ENCODE data around the gene FAM20A.
"Not testable (repeated sequence)": the region's sequence is repeated elsewhere in the genome, so short reads cannot be mapped to it uniquely, and the experiment has no call there.

Gene FAM20A

DNA sequence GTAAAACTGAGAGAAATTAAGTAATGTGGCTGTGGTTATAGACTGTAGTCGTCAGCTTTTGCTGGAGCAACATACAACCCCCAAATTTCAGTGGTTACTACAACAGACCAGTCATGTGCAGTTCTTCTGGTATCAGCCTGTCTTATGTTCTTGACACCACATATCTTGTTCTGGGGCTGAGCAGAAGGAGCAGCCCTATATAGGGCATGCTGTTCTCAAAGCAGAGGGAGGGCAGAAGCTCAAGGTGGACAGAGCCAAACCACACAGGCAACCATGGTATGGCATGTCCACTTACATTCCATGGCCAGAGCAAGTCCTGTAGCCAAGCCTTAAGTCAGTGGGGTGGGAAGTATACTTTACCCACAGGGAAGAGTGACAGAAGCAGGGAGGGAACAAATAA, 81.3 kb downstream of the FAM20A start:
- DNase-seq (ENCODE audit: low read depth), result no peak

DNA sequence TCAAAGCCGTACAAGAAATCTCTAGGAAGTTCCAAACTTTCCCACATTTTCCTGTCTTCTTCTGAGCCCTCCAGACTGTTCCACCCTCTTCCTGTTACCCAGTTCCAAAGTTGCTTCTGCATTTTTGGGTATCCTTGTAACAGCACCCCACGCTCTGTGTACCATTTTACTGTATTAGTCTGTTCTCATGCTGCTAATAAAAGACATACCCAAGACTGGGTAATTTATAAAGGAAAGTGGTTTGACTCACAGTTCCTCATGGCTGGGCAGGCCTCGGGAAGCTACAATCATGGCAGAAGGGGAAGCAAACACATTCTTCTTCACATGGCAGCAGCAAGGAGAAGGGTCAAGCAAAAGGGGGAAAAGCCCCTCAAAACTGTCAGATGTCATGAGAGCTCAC, 82.1 kb downstream of the FAM20A start:
- not testable (repeated sequence) for DNase-seq (ENCODE audit: low read depth)

DNA sequence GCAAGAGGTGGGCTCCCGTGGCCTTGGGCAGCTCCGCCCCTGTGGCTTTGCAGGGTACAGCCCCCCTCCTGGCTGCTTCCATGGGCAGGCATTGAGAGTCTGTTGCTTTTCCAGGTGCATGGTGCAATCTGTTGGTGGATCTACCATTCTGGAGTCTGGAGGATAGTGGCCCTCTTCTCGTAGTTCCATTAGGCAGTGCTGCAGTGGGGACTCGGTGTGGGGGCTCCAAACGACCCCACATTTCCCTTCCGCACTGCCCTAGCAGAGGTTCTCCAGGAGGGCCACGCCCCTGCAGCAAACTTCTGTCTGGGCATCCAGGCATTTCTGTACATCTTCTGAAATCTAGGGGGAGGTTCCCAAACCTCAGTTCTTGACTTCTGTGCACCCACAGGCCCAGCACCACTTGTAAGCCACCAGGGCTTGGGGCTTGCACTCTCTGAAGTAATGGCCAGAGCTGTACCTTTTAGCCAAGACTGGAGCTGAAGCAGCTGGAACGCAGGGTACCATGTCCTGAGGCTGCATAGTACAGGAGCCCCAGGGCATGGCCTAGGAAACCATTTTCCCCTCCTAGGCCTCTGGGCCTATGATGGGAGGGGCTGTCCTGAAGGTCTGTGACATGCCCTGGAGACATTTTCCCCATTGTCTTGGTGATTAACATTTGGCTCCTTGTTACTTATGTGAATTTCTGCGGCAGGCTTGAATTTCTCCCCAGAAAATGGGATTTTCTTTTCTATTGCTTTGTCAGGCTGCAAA, 82.9 kb downstream of the FAM20A start:
- DNase-seq (ENCODE audit: low read depth), result no peak

DNA sequence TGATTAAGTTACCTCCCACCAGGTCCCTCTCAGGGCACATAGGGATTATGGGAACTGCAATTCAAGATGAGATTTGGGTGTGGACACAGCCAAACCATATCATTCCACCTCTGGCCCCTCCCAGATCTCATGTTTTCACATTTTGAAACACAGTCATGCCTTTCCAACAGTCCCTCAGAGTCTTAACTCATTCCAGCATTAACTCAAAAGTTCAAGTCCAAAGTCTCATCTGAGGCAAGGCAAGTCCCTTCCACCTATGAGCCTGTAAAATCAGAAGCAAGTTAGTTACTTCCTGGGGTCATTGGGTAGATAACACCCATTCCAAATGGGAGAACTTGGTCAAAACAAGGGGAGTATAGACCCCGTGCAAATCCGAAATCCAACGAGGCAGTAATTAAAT, 83.6 kb downstream of the FAM20A start:
- not testable (repeated sequence) for DNase-seq (ENCODE audit: low read depth)

DNA sequence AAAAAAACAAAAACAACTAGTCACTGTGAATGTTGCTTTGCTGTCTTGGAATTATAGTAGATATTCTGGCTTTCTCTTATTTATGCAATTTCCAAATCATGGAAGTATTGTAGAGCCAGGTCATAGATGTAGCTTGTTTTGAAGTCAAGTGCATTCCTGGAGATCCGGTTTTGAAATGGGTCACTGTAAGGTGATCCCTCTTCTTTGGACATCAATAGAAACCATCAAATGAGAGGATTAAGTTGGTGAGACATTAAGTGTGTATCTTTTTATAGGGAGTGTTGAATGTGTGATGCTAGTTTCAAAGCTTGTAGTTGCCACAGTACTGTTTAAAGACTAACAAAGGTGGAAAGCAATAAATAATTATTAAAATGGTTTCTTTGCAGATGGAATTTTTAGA, 84.4 kb downstream of the FAM20A start:
- DNase-seq (ENCODE audit: low read depth), result no peak

DNA sequence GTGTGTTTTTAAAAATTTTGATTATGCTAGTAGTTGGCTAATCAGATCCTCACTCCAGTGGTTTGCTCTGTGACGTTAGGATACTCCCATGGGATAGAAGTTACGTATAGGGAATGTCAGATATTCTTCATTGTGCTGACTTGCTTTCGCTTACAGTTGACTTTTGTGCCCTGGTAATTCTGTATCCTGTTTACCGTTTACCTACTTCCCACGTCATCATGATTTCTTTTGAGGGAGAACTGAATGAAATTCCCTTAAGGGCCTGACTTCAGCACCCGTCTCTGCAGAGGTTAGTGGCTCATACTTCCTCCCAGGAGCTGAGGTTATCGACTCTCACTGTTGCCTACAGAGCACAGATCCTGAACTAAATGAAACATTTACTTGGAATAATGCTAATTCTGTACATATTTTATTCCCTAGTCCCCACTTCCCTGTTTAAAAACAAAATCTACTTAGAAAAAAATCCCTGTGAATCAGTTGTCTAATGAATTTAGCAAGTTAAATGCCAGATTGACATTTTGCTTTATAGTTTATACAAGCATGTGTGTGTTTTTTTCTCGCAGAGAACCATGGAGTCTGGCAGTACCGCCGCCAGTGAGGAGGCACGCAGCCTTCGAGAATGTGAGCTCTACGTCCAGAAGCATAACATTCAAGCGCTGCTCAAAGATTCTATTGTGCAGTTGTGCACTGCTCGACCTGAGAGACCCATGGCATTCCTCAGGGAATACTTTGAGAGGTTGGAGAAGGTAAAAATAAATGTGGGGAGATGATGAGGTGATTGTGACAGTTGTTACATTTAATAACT, 86.1 kb downstream of the FAM20A start:
- peak; percentile 30 for DNase-seq (ENCODE audit: low read depth)

DNA sequence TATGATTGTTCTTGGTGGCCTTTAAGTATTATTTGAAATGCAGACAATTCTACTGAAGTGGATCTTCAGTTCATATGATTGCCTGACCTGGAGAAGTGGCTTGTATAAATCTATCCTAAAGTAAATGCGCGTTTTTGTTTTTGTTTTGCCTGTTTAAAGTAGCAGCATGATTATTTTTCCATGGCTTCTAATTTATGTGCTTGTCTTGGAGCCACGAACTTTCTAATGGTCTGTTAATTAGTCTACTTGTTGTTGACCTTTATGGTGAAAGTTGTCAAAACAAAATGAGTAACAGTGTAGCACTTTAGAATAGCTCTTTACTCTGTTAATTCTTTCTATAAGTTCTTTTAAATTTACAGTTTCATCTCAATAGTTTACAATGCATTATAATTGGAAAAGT, 87.2 kb downstream of the FAM20A start:
- DNase-seq (ENCODE audit: low read depth), result no peak

DNA sequence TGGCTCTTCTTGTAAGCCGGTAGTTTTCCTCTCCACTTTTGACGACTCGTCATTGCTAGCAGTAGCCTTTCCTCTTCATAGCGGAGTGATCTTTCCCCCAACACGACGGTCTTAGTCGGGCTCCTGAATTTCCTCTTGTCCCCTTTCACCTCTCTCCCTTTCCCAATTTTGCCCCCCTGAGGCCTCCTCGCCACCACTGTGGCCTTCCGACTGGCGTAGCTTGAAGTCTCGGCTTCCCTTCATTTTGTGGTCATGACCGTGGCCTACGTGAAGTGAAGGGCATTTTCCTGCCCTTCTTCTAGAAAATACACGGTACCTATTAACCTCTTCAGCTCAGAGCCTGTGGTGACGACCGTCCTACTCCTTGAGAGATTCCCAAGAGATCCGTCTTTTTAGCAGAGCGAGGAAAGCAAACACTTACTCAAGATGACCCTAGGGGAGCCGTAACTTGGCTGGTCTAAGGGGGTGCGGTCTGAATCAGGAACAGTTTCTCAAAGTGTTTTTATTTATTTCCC, 88.2 kb downstream of the FAM20A start:
- no peak for DNase-seq (ENCODE audit: low read depth)

DNA sequence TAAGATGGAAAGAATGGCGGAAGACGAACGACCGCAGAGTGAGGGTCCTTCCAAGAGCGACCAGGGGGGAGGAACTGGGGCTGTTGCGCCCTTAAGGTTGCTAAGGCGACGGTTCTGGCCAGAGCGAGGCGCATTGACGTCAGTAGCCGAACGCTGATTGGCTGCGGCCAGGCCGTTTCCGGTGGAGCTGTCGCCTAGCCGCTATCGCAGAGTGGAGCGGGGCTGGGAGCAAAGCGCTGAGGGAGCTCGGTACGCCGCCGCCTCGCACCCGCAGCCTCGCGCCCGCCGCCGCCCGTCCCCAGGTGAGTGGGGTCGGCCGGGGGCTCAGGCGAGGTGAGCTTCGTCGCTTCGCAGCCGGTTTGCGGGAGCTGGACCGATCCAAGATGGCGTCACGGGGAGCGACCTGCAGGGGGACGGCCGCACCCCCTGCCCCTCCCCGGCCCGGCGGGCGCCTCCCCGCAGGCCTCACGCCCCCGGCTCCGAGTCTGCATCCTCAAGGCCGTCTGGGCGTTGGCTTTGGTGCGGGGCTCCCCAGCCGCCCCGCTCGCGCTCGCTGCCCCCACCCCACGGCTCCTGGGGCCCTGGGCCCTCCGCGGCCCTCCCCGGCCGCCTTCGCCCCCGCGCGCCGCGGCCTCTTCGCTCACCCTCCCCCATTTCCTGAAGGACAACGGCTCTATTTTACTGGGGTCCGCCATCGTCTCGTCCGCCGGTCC, 88.8 kb downstream of the FAM20A start, which contains the start of gene PRKAR1A:
Gene PRKAR1A, plus strand, starts transcription at position 184 of the 713 bp plus-strand sequence. CDS start 2,970 bp downstream, outside the sequence.
- peak; percentile 90 for DNase-seq (ENCODE audit: low read depth)

DNA sequence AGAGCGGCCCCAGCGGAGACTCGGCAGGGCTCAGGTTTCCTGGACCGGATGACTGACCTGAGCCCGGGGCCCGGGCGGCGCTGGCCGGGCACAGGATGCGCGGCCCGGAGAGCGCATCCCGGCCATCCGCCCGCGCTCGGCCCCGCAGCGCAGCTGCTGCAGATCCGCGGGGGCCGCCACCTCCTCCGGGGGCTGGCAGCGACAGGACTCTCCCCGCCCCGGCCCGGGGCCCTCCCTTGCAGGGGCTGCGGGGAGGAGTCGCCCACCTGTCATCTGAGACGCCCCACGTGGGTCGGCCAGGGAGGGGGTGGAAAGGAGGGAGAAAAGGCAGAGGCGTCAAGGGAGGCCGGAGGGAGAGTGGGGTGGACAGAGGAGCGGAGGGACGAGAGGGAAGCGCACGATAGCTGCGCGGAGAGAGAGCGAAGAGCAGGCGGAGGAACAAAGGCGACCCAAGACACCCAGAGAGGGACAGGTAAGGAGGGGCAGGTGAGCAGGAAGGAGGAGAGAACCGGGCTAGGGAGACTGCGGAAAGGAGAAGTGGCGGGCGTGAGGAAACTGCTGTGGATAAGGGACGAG, 89.4 kb downstream of the FAM20A start:
- peak; percentile 48 for DNase-seq (ENCODE audit: low read depth)

DNA sequence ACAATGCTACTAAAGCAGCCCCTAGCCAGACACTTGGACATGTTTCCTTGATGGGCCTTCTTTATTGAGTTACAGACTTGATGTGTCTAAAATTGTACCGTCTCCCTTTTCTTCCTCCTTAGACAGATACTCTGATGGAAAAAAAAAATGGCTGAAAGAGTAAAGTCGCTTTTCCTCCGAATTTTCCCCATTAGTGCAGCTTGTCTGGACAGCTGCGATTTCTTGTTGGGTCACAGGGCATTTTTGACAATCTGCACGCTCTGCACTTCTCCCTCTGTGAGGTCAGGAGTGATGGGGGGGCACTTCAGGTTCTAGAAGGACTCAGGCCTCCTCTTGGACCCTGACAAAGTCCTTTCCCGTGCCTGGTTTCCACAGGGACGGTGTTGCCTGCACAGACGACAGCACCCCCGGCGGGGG, 89.9 kb downstream of the FAM20A start:
- DNase-seq (ENCODE audit: low read depth), result no peak

DNA sequence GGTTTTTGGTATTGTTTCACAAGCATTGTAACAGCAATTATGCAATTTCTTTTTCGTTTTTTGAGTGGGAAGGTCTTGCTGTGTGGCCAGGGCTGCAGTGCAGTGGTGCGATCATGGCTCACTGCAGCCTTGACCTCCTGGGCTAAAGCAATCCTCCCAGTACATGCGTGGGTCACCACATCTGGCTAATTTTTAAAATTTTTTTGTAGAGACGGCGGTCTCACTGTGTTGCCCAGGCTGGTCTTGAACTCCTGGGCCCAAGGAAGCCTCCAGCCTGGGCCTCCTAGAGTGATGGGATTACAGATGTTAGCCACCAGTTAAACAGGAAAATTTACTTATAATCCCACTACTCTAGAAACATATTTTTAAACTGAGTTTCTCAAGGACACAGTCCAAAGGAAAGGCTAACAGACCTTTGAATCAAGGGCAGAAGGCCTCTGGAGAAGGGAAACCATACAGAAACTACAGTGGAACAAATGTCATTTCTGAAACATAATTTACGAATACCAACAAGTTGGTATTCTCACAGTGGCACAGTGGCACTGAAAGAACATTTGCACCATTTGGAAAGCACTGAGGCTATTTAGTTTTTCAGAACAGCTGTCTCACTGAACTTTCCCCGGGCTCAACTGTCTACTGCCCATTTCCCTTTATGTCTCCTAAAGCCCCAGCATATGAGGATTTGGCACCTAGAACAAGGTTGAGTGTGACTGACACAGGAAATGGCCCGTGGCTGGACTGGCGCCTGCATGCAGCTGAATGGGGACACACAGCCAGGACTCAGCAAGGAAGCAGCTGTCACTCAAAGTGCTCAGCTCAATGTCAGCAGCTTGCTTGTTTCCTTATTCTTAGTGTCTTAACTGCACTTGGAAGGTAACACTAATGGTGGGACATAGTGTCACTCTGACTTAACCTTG, 91.8 kb downstream of the FAM20A start:
- DNase-seq (ENCODE audit: low read depth), result no peak

DNA sequence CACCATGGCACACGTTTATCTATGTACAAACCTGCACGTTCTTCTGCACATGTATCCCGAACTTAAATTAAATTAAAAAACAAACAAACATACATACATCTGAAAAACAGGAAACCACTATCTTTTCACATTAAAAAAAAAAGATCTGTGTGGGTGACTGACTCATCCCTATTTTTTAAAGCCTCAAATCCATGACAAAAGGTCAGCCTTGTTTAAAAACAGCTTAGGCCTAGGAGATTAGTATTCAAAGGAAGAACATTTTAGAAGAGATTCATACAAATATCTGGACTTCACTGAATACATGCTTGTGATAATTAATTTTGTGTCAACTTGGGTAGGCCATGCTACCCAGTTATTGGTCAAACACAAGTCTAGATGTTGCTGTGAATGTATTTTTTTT, 93.6 kb downstream of the FAM20A start:
- DNase-seq (ENCODE audit: low read depth), result no peak

DNA sequence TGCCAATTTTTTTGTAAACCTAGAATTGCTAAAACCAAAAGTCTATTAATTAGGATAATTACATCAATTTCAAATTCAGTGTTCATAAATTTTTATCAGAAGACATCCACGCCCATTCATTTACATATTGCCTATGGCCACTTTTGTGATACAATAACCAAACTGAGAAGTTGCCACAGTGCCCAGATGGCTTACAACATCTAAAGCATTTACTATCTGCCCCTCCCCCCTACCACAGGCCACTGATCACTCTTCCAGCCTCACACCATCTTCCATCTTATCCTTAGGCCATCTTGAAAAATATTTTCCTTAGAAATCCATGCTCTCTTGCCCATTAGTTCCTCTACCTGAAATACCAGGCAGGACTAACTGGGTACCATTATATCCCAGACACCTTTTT, 95.2 kb downstream of the FAM20A start:
- DNase-seq (ENCODE audit: low read depth), result no peak

DNA sequence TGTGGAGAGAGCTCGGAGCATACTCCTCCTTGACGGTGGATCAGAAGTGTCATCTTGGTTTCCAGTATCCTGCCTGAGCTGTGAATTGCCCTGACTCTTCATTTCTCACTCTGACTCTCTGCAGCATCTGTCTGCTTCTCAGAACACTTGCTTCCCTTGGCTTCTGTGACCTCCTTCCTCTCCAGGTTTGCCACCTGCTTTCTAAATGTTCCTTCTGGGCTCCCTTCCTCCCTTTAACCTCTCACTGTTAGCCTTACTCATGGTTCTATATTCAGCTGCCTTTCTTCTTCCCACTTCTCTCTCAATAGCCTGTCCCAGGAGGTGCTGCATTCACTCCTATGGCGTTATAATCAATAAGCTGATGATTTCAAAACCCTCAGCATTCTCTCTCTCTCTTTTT, 100.1 kb downstream of the FAM20A start:
- no peak for DNase-seq (ENCODE audit: low read depth)

DNA sequence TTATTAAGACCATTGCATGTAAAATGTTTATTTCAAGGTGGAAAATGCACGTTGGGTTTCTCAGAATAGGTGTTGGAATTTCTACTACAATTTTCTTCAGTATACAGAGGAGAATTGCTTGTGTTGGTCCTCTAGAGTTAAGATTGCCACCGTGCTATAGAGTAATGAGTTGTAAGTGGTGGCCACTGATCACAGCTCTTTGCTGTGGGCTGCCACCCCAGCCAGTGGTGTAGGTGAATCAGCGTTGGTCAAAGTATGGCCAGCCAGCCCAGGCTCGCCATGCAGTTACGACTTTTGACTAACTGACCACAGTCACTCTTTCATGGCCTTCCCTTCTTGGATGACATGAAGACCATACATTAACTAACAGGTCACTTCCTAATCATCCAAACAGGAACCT, 101.6 kb downstream of the FAM20A start:
- DNase-seq (ENCODE audit: low read depth), result no peak

DNA sequence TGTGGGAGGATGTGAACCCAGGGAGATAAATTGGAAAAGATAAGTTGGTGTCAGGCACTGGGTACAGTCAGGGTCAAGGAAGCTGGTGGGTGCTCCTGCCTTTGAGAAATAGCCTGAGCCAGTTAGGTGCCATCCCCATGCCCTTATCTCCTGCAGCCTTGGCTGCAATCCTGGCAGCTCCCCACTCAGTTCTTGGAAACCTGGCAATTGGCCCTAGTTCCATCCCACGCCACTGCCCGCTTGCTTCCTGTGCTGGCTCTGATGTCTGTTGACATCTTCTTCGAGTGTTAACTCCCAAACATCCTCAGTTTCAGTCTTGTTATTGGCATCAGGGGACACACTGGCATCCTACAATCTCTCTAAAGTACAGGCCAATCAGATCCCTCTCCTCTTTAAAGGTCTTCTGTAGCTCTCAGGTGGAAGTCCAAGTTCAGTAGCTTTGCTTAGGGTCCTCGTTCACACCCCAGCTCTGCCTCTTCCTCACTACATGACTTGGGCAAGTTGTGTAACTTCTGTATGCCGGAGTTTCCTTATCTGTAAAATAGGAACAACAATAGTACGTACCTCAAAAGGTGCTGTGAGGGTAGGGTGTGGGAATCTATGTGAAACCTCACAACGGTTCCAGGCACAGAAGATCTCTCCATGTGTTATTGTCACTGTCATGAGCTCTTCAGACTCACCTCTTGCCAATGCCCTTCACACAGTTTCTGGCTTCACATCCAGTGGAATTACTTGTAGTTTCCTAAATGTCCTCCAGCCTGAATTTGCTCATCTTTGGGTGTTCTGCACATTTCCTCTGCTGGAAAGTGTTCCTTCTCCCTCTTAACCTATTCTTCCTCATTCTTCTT, 102.5 kb downstream of the FAM20A start:
- DNase-seq (ENCODE audit: low read depth), result no peak

DNA sequence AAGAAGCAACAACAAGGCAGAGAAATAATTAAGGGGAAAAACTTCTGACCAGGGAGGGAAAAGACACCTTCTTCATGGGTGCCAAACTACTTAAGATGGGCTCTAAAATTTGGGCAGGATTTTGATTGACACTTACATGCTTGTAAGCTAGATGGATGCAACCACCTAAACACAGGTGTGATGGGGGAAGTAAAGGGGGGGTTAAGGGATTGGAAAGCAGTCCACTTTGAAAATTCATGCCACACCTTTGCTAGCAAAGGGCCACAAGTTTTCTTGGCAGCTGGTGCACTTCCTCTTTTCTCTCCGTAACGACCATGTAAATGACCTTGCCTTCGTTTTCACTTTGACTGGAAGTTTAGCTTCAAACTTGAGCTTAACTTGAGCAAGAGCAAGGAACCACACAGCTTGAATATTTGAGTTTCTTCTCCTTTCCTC, 103.3 kb downstream of the FAM20A start:
- DNase-seq (ENCODE audit: low read depth), result no peak

DNA sequence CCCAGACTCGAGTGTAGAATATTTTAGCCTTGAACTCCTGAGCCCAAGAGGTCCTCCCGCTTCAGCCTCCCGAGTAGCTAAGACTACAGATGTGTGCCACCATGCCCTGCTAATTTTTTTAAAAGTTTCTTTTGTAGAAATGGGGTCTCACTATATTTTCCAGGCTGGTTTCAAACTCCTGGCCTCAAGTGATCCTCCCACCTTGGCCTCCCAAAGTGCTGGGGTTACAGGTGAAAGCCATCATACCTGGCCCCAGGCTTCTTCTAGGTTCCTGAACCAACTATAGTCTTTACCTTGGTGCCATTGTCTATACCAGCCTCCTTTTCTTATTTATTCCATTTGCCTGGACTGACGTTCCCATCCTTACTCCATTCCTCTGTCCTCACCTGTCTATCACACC, 106.1 kb downstream of the FAM20A start:
- DNase-seq (ENCODE audit: low read depth), result no peak

Data from fibroblast of the conjunctiva (primary cell).